NOMO-1 treated with dmso at 0.1 percent for 144 hours (cell line): Measurements from ENCODE around the gene ANKRD40.

ENCODE experiments used
- DNase-seq: peaks from one replicate; lab custom pipeline; 2025; ENCODE audit not compliant: unreplicated experiment; lab: John Stamatoyannopoulos, UW

Gene ANKRD40

DNA sequence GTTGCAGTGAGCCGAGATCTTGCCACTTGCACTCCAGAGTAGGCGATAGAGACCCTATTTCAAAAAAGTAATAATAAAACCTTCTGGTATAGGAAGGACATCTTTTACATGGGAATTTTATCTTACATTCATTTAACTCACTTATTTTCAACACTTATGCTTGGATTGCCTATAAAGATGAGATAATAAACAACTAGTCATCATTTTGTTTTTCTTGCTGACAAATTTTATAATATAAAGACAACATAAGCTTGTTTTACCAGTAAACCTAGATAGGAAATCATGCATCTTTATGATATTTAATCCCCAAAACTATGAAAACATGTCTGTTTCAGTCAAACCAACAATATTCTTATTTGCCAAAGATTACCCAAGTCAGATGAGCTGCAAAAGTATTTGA, 56.1 kb downstream of the ANKRD40 start:
- DNase-seq, result no peak

DNA sequence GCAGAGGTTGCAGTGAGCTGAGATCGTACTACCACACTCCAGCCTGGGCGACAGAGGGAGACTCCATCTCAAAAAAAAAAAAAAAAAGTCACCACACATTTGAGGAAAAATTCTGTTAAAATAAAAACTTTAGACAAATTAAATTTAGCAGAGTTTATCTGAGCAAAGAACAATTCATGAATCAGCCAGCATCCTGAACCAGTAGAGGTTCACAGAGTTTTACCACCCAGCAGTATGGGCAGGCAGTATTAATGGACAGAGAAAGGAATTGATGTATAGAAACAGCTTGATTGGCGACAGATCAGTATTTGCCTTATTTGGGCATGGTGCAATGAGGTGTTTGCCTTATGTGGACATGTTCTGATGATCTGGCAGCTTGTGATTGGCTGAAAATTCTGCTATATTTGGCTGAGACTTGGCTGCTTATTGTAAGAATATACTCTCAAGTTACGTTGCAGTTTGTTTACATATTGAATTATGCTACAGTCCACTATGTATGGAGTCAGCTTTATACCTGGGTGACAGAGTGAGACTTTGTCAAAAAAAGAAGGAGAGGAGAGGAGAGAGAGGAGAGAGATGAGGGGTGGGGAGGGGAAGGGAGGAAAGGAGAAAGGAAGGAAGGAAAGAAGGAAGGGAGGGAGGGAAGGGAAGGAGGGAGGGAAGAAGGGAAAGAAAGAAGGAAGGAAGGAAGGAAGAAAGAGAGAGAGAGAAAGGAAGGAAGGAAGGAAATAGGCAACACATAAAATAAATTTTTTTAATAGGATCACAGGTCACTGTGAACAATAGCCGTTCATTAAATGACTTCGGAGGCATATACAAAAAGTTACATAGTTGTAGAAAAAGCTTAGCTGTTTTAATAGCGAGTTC, 58.4 kb downstream of the ANKRD40 start:
- DNase-seq, result no peak

DNA sequence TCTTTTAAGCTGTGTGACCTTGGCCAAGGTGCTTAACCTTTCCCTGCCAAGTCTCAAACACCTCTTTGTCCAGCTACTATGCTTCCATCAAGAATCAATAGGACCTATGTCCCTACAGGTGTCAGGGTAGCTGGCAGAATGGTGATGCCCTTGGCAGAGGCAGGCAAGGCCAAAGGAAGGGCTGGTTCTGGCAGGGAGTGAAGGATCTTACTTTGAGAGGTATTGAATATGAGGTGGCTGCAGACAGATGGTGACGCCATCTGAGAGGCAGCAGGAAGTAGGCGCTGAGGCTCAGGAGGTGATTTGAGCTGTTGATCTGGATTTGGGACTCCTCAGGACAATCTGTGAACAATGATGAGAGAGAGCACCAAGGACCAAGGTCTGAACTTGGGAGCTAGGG, 60.5 kb downstream of the ANKRD40 start:
- DNase-seq, result no peak

DNA sequence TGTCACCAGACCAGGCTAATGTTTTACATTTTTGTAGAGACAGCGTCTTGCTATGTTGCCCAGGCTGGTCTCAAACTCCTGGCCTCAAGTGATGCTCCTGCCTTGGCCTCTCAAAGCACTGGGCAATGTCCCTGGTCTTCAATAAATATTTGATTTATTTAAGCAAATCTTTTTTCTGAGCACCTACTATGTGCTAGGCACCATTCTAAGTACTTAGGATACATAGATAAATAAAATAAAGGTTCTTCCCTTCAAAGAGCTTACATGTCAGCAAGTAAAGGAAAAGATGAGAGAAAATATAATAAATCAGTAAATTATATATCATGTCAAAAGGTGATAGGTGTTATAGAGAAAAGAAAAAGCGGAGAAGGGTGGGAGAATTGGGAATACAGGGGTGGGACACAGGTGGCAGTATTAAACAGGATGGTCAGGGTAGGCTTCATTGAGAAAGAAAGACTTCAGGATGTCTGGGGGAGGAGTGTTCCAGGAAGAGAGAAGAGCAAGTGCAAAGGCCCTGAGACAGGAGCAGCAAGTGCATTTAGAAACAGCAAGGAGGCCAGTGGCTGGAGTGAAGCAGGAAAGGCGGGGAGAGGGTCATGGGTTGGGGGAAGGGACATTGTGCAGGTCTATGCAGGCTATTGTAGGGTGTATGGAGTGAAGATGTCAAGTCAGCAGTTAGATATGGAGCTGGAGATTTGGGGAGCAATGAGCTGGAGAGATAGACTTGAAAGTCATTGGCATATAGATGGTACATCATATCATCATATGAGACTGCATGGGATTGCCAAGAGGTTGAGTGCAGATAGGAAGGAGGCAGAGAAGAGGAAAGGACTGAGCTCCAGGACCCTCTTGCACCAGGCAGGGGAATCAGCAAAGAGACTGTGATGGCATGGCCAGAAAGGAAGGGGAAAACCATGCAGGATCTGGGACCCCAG, 61.7 kb downstream of the ANKRD40 start:
- DNase-seq, result no peak
